Esophagus squamous epithelium (tissue), 4 donors: Measurements from ENCODE around the gene RNASEL.

Experiments
- POLR2A ChIP-seq, 4 donors: fragments of 450-650 bp; IDR thresholded peaks; one replicate each; pipeline ENCODE4 v1.6.1; 2017; ENCODE audit warnings: antibody characterized with exemption in 4 of 4, mild to moderate bottlenecking in 4 of 4, moderate library complexity in 3 of 4
- TF ChIP-seq, protein P1 (sequence below), 6 experiments: fragments of 450-650 bp in 4 of 6; fragments of 200-600 bp in 2 of 6; sonication (generic) in 2 of 6; IDR thresholded peaks; one replicate each; pipeline ENCODE4 v1.5.1; 2016 to 2019; ENCODE audit warnings: antibody characterized with exemption in 6 of 6, mild to moderate bottlenecking in 4 of 6, moderate library complexity in 4 of 6

DNA sequence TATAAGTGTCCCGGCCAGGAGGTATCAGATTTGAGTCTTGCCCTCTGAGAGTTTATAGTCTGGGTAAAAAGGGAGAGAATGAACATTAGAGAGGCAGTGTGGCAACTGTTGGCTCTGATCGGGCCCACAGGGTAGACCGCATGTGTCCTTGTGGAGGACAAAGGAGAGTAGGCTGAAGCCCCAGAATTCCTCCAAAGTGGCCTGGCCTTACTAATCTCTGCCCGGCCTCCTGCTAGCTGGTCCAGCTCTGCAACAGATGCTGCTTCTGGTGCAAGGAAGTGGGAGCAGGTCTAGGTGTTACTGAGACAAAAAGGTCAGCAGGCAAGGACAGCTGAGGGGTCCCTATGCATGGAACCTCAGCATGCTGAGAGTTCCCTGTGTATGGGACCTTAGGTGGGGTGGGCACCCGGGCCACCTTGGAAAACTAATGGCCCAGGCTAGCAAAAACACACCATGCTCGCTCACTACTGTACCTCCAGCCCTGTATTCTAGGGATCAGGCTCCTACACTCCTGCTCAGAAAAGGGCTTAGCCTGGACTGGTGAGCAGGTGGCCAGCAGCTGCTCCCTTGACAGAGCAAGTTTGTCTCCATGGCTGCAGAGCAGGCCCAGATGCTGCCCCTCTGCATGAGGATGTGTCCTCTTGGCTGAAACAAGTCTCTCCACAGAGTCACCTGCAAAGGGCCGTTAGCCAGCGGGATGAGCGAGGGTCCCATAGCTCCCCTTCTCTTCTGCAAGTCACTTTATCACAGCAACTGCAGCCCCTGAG, 45.4 kb upstream of the RNASEL start:
- no peak for TF ChIP-seq POLR2A (IDR thresholded peaks at IDR 0.05)
- TF ChIP-seq, protein P1, sequence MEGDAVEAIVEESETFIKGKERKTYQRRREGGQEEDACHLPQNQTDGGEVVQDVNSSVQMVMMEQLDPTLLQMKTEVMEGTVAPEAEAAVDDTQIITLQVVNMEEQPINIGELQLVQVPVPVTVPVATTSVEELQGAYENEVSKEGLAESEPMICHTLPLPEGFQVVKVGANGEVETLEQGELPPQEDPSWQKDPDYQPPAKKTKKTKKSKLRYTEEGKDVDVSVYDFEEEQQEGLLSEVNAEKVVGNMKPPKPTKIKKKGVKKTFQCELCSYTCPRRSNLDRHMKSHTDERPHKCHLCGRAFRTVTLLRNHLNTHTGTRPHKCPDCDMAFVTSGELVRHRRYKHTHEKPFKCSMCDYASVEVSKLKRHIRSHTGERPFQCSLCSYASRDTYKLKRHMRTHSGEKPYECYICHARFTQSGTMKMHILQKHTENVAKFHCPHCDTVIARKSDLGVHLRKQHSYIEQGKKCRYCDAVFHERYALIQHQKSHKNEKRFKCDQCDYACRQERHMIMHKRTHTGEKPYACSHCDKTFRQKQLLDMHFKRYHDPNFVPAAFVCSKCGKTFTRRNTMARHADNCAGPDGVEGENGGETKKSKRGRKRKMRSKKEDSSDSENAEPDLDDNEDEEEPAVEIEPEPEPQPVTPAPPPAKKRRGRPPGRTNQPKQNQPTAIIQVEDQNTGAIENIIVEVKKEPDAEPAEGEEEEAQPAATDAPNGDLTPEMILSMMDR (IDR thresholded peaks at IDR 0.05) = no peak
